K562 (cell line): ENCODE data around the gene ELF3. TPM values are rescaled to one million over a fixed set of nuclear protein-coding genes. Genes with fewer than 3 reads are reported as not detected.

ENCODE experiments used
- ATF7 ChIP-seq: fragments of 450-650 bp; IDR thresholded peaks from 2 replicates; pipeline ENCODE4 v1.7.1; 2014; ENCODE audit warnings: mild to moderate bottlenecking, moderate library complexity
- CBFA2T3 ChIP-seq: fragments of 450-650 bp; IDR thresholded peaks from 2 replicates; pipeline ENCODE4 v1.6.1; 2017
- CGGBP1 ChIP-seq: fragments of 250-450 bp; sonication (Bioruptor Pico); IDR thresholded peaks from 2 replicates; pipeline ENCODE4 v1.9.0; 2021; ENCODE audit warnings: mild to moderate bottlenecking
- CHD2 ChIP-seq: IDR thresholded peaks from 2 replicates; pipeline ENCODE4 v1.6.1; 2011; ENCODE audit warnings: low read depth, low read length
- DDX20 ChIP-seq: fragments of 450-650 bp; IDR thresholded peaks from 2 replicates; pipeline ENCODE4 v1.6.1; 2016; ENCODE audit warnings: missing genetic modification characterization, low read depth, mild to moderate bottlenecking, missing compliant biosample characterization, moderate library complexity
- DIDO1 ChIP-seq: fragments of 450-650 bp; IDR thresholded peaks from 2 replicates; pipeline ENCODE4 v1.6.1; 2016; ENCODE audit warnings: low read depth, missing biosample characterization, missing genetic modification characterization
- DPF2 ChIP-seq: fragments of 450-650 bp; IDR thresholded peaks from 2 replicates; pipeline ENCODE4 v1.6.1; 2016
- EGR1 ChIP-seq: fragments of 450-650 bp; conservative IDR thresholded peaks from 2 replicates; pipeline ENCODE4 v1.6.1; 2017; ENCODE audit warnings: mild to moderate bottlenecking
- EP400 ChIP-seq: fragments of 450-650 bp; IDR thresholded peaks from 2 replicates; pipeline ENCODE4 v1.6.1; 2017; ENCODE audit warnings: antibody characterized with exemption, mild to moderate bottlenecking, moderate library complexity
- EZH2 ChIP-seq: IDR thresholded peaks from 2 replicates; pipeline ENCODE4 v1.6.1; 2012; ENCODE audit warnings: low read depth, mild to moderate bottlenecking, inconsistent platforms, low read length, borderline replicate concordance
- FIP1L1 ChIP-seq: fragments of 200-400 bp; formaldehyde crosslinking; IDR thresholded peaks from 2 replicates; pipeline ENCODE4 v1.6.1; 2018; ENCODE audit warnings: mild to moderate bottlenecking, low read depth, low read length; ENCODE audit not compliant: poor library complexity, severe bottlenecking
- HDAC6 ChIP-seq: IDR thresholded peaks from 2 replicates; pipeline ENCODE4 v1.6.1; 2012; ENCODE audit warnings: low read depth, mild to moderate bottlenecking, control low read depth, inconsistent platforms, low read length, moderate library complexity
- HMBOX1 ChIP-seq: sonication (generic); IDR thresholded peaks from 2 replicates; pipeline ENCODE4 v1.6.1; 2016
- KAT8 ChIP-seq: fragments of 450-650 bp; IDR thresholded peaks from 2 replicates; pipeline ENCODE4 v1.6.1; 2016; ENCODE audit warnings: low read depth, mild to moderate bottlenecking
- KDM1A ChIP-seq, 2 experiments: fragments of 450-650 bp; IDR thresholded peaks; 2 replicates each; pipeline ENCODE4 v1.6.1; 2016; ENCODE audit warnings: mild to moderate bottlenecking in 2 of 2
- LARP7 ChIP-seq: fragments of 450-650 bp; IDR thresholded peaks from 2 replicates; pipeline ENCODE4 v1.6.1; 2016
- MTA3 ChIP-seq: fragments of 450-650 bp; formaldehyde crosslinking; IDR thresholded peaks from 2 replicates; pipeline ENCODE4 v1.6.1; 2017; ENCODE audit warnings: mild to moderate bottlenecking, borderline replicate concordance
- NFXL1 ChIP-seq: fragments of 450-650 bp; formaldehyde crosslinking; IDR thresholded peaks from 2 replicates; pipeline ENCODE4 v1.4.0; 2021; ENCODE audit warnings: mild to moderate bottlenecking
- NRF1 ChIP-seq, 2 experiments: fragments of 450-650 bp; IDR thresholded peaks in 1 of 2; conservative IDR thresholded peaks in 1 of 2; 2 replicates each; pipeline ENCODE4 v1.6.1; 2014; ENCODE audit warnings: mild to moderate bottlenecking in 2 of 2
- RB1 ChIP-seq: fragments of 450-650 bp; IDR thresholded peaks from 2 replicates; pipeline ENCODE4 v1.6.1; 2017; ENCODE audit warnings: low read depth, mild to moderate bottlenecking
- RCOR1 ChIP-seq, 2 experiments: IDR thresholded peaks; 2 replicates each; pipeline ENCODE4 v1.6.1; 2012; ENCODE audit warnings: low read depth in 2 of 2, low read length in 2 of 2, borderline replicate concordance in 1 of 2, improper control_type of control experiment in 1 of 2
- RERE ChIP-seq: sonication (generic); formaldehyde crosslinking; IDR thresholded peaks from 2 replicates; pipeline ENCODE4 v1.8.0; 2023; ENCODE audit warnings: missing genetic modification reagents, mild to moderate bottlenecking, borderline replicate concordance
- SIRT6 ChIP-seq: IDR thresholded peaks from one replicate; pipeline ENCODE4 v1.6.1; 2012; ENCODE audit warnings: low read depth, mild to moderate bottlenecking, control low read depth, inconsistent platforms, low read length, moderate library complexity
- STAT5B ChIP-seq: fragments of 250-450 bp; sonication (Bioruptor Pico); IDR thresholded peaks from 2 replicates; pipeline ENCODE4 v1.8.0; 2021; ENCODE audit warnings: mild to moderate bottlenecking, inconsistent platforms
- ZC3H11A ChIP-seq: IDR thresholded peaks from 2 replicates; pipeline ENCODE4 v1.6.1; 2012; ENCODE audit warnings: low read depth, low read length, improper control_type of control experiment
- ZFP36 ChIP-seq: fragments of 150-350 bp; IDR thresholded peaks from 2 replicates; pipeline ENCODE4 v1.6.1; 2018; ENCODE audit warnings: low read length, low read depth; ENCODE audit not compliant: partially characterized antibody
- ZNF253 ChIP-seq: fragments of 250-450 bp; sonication (Bioruptor Pico); conservative IDR thresholded peaks from 2 replicates; pipeline ENCODE4 v1.6.1; 2021; ENCODE audit warnings: mild to moderate bottlenecking
- ZNF316 ChIP-seq: fragments of 450-650 bp; IDR thresholded peaks from 2 replicates; pipeline ENCODE4 v1.6.1; 2016
- polyA plus RNA-seq, 8 experiments: library from polyadenylated mRNA; depleted of rRNA in 4 of 8; stranded (reverse) in 5 of 8; unstranded in 3 of 8; fragments of >200 nt; fragmentation: Nextera tagmentation in 2 of 8; fragmentation: Illumina TruSeq in 1 of 8; extraction: Ambion mirVana in 2 of 8; extraction: Trizol in 1 of 8; gene quantifications; 2 replicates each; pipeline versions ENCODE4 v1.2.1 to v1.2.3, GENCODE V29; 2011 to 2014; ENCODE audit warnings: inconsistent platforms in 1 of 8, missing spikeins in 1 of 8
- total RNA-seq, 7 experiments: library from RNA; depleted of rRNA in 6 of 7; stranded (reverse); fragments of >200 nt in 6 of 7; fragmentation: Illumina TruSeq in 2 of 7; extraction: Trizol in 2 of 7; gene quantifications; 2 replicates each; pipeline versions ENCODE4 v1.2.1 to v1.2.3, GENCODE V29; 2011 to 2021; ENCODE audit warnings: low replicate concordance in 1 of 7

ELF3 gene
- total and polyA plus RNA-seq, 9 of the 15 experiments (the other 6 are each of a cell fraction or from before 2014, with no cell fraction given): 0.03 to 1.2 (median 0.07) TPM; not detected in 4

- TF ChIP-seq KAT8 (no peak), FIP1L1 (no peak), EP400 (no peak), ZFP36 (no peak), HDAC6 (no peak), CBFA2T3 (no peak), STAT5B (no peak), RERE (CRISPR knock-in tag) (no peak), NRF1 (conservative IDR thresholded peaks at IDR 0.05 in 1 of 2, IDR thresholded peaks at IDR 0.05 in 1 of 2) (peak in 1 of 2 experiments; percentile 12; a peak in 1 of 4 replicates), ZNF316 (peak; percentile 52; the same call in 1 of the 2 replicates), EGR1 (no peak), CGGBP1 (CRISPR knock-in tag) (no peak), ZC3H11A (no peak), EZH2 (no peak), KDM1A (IDR thresholded peaks at IDR 0.05) (peak; percentile 55 to 56; a peak in 3 of 4 replicates), CHD2 (no peak), NFXL1 (CRISPR knock-in tag) (no peak), DPF2 (0 out of 2 replicates have a peak, but pooled peaks have one; percentile 13), HMBOX1 (no peak), RCOR1 (IDR thresholded peaks at IDR 0.05; ENCODE audit: borderline replicate concordance in 1 of 2, low read depth in 2 of 2, low read length in 2 of 2) (no peak), DIDO1 (tag) (no peak), ZNF253 (CRISPR knock-in tag) (no peak), RB1 (no peak), ATF7 (0 out of 2 replicates have a peak, but pooled peaks have one; percentile 34), MTA3 (no peak), SIRT6 (no peak), DDX20 (tag) (no peak), LARP7 (no peak)
Measured at GRCh38 chr1:202063093-202063492, 52.7 kb downstream of the ELF3 start (continued).
